ENCODE results near the gene ADD2. TPM values are rescaled to one million over a fixed set of nuclear protein-coding genes. Genes with fewer than 3 reads are reported as not detected.
A peak's percentile ranks its signal among the peaks of the same experiment; 100 is the strongest.

The ADD2 gene
- total RNA-seq, 4 donors from 2014 or later, result 1.9 to 6.5 (median 3.1) TPM

- TF ChIP-seq CTCF (IDR thresholded peaks at IDR 0.05), result no peak
- TF ChIP-seq POLR2A (IDR thresholded peaks at IDR 0.05), result no peak
- H3K36me3 ChIP-seq, result no peaks in the 10 kb centered on the region
- 90 to 93% methylated on average over 7 of the region's 7 CpGs for WGBS, 2 donors
Observed at GRCh38 chr2:70717431-70718038, 50.5 kb downstream of the ADD2 start.

GRCh38 chr2:70716951-70717350 lies 51.0 kb downstream of the ADD2 start:
- H3K36me3 ChIP-seq, result no peaks in the 10 kb centered on the region
- intact Hi-C loops (cut with DNase I), result no loop called here
- no peaks in the 10 kb centered on the region for H3K9me3 ChIP-seq
- H3K27me3 ChIP-seq, result no peaks in the 10 kb centered on the region
- WGBS, 2 donors, result 91 to 93% methylated on average over 3 of the region's 3 CpGs
- no peak for TF ChIP-seq POLR2A (IDR thresholded peaks at IDR 0.05)
- TF ChIP-seq CTCF (IDR thresholded peaks at IDR 0.05), result no peak
- peaks cover 0 to 4% of the 10 kb centered on the region in 2 donors for H3K4me1 ChIP-seq
- H3K27ac ChIP-seq, result no peak overlapping the region
- no peak overlapping the region for H3K4me3 ChIP-seq (replicated peaks in 1 of 3)
- DNase-seq, result no peak

More at GRCh38 chr2:70717431-70718038, 50.5 kb downstream of the ADD2 start:
- Histone ChIP-seq H3K27ac (no peak overlapping the region), H3K4me3 (replicated peaks in 1 of 3) (no peak overlapping the region), H3K4me1 (peaks cover 0 to 4% of the 10 kb centered on the region in 2 donors), H3K27me3 (no peaks in the 10 kb centered on the region), H3K9me3 (no peaks in the 10 kb centered on the region)
- intact Hi-C loops (cut with DNase I), result no loop called here
- no peak for DNase-seq

GRCh38 chr2:70716131-70716743 lies 51.8 kb downstream of the ADD2 start:
- Histone ChIP-seq H3K9me3 (no peaks in the 10 kb centered on the region), H3K27me3 (no peaks in the 10 kb centered on the region), H3K36me3 (no peaks in the 10 kb centered on the region), H3K4me3 (replicated peaks in 1 of 3) (no peak overlapping the region), H3K27ac (no peak overlapping the region), H3K4me1 (peaks cover 0 to 4% of the 10 kb centered on the region in 2 donors)
- WGBS, 2 donors, result 57 to 59% methylated on average over 7 of the region's 7 CpGs
- TF ChIP-seq POLR2A (IDR thresholded peaks at IDR 0.05) (no peak), CTCF (IDR thresholded peaks at IDR 0.05) (no peak)
- intact Hi-C loops (cut with DNase I), result no loop called here
- DNase-seq, result peak; percentile 52 to 54

DNA sequence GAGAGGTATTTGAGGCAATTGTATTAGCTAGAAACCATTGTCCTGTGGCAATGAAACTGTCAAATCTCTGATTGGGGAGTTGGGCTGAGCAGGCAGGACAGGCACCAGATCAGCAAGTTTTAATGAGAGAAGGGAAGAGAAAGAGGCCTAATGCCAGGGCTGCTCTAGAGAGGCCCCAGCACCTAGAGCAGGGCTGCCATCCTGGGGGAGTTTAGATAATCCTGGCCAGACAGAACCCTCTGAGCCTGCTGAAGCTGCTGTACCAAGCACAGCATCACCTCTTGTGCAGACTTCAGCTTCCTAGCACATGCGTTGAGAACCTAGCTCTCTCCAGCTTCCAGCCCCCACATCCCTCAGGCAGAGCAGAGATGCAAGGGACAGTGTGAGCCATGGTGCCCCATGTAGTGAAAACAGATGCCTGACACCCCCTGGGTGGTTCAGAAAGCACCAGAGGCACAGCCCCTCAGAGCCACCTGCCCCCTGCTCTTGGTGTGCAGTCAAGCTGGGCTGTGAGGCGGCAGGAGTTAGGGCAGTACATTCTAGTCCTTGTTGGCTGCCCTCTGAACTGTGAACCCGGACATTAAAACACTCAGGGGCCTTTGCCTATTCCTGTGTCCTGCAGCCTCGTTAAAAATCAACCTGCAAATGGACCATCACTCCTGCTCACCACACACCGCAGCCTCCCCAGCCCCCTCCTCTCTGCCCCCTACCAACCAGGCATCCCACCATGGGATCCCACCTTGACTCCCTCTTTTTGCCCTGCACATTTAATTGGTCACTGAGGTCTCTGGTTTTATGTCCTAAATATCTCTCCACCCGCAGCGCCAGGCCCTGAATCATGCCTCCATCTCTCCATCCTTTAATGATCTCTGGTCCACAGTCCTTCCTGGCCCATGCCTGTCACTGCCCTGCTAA lies 52.7 kb downstream of the ADD2 start:
- Histone ChIP-seq H3K36me3 (no peaks in the 10 kb centered on the region), H3K27ac (no peak overlapping the region), H3K4me1 (peaks cover 0 to 4% of the 10 kb centered on the region in 2 donors), H3K4me3 (replicated peaks in 1 of 3) (no peak overlapping the region), H3K9me3 (no peaks in the 10 kb centered on the region), H3K27me3 (no peaks in the 10 kb centered on the region)
- no peak for DNase-seq
- no peak for TF ChIP-seq POLR2A (IDR thresholded peaks at IDR 0.05)
- no peak for TF ChIP-seq CTCF (IDR thresholded peaks at IDR 0.05)
- intact Hi-C loops (cut with DNase I), result no loop called here
- WGBS, 2 donors, result 71 to 80% methylated on average over 6 to 7 of the region's 7 CpGs

All from thyroid gland (tissue), 4 donors.